Measurements from ENCODE around the gene GFOD1.

DNA sequence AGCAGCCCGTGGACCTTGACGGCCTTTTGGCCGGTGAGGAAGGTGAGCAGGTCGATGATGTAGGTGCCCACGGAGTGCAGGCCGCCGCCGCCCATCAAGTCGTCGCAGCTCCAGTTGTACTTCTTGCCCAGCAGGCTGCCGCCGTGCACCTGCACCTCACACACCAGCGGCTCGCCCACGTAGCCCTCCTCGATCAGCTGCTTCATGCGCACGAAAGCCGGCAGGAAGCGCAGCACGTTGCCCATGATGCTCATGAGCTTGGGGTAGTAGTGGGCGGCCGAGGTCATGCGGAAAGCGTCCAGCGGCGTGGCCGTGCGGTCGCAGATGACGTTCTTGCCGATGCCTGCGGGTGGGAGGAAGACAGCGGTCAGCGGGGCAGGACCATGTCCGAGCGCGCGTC is 122.1 kb downstream of the GFOD1 start:
- TF ChIP-seq CTCF (IDR thresholded peaks at IDR 0.05), result no peak
- TF ChIP-seq POLR2A (IDR thresholded peaks at IDR 0.05), result no peak
- no peak for TF ChIP-seq POLR2AphosphoS5 (IDR thresholded peaks at IDR 0.05)
- TF ChIP-seq EP300 (IDR thresholded peaks at IDR 0.05), result no peak

Measured in sigmoid colon (tissue), 4 donors.